ENCODE measurements around the gene CLEC1A. TPM values are rescaled to one million over a fixed set of nuclear protein-coding genes. Genes with fewer than 3 reads are reported as not detected.

CLEC1A gene
- polyA plus RNA-seq, 1 of the 3 experiments (the other 2 are of a cell fraction) = not detected

DNA sequence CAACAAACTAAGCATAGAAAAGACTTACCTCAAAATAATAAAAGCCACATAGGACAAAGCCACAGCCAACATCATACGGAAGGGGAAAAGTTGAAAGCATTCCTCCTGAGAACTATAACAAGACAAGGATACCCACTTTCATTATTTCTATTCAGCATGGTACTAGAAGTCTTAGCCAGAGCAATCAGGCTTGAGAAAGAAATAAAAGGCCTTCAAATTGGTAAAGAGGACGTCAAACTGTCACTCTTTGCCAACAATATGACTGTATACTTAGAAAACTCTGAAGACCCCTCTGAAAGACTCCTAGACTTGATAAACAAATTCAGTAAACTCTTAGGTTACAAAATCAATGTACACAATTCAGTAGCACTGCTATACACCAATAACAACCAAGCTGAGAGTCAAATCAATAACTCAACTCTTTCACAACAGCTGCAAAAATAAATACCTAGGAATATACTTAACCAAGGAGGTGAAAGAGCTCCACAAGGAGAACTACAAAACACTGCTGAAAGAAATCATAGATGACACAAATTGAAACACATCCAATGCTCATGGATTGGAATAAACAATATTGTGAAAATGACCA lies 11.6 kb upstream of the CLEC1A start:
- no peak overlapping the region for H3K9ac ChIP-seq
- H3K79me2 ChIP-seq (ENCODE audit: insufficient read depth) = no peaks in the 10 kb centered on the region
- CTCF ChIA-PET = no interaction called here
- no peaks in the 10 kb centered on the region for H3K4me1 ChIP-seq (ENCODE audit: control insufficient read depth in 1 of 2, insufficient read depth in 2 of 2, low read depth in 1 of 2, low read length in 1 of 2)
- H3K27ac ChIP-seq (ENCODE audit: low read depth in 2 of 2, low read length in 1 of 2) = no peak overlapping the region
- no peak overlapping the region for H2AFZ ChIP-seq (ENCODE audit: low read depth)
- no peaks in the 10 kb centered on the region for H4K20me1 ChIP-seq (ENCODE audit: insufficient read depth)
- no peaks in the 10 kb centered on the region for H3K9me3 ChIP-seq
- no peak overlapping the region for H3K4me3 ChIP-seq (ENCODE audit: low read depth in 2 of 2, low read length in 1 of 2)
- peaks cover 2% of the 10 kb centered on the region; the same call in 1 of the 2 replicates for H3K27me3 ChIP-seq (ENCODE audit: insufficient read depth)
- no peak for DNase-seq
- TF ChIP-seq MXI1 (IDR thresholded peaks at IDR 0.05; ENCODE audit: low read depth, low read length) (no peak), NFIC (IDR thresholded peaks at IDR 0.05; ENCODE audit: borderline replicate concordance) (no peak), GABPA (IDR thresholded peaks at IDR 0.05; ENCODE audit: low read depth) (no peak), TEAD4 (IDR thresholded peaks at IDR 0.05; ENCODE audit: borderline replicate concordance, insufficient read depth) (no peak), FOXJ3 (CRISPR knock-in tag; IDR thresholded peaks at IDR 0.05) (no peak), NRF1 (IDR thresholded peaks at IDR 0.05; ENCODE audit: low read depth, low read length) (no peak), POLR2AphosphoS5 (IDR thresholded peaks at IDR 0.05; ENCODE audit: low read depth, low read length) (no peak), TAF1 (IDR thresholded peaks at IDR 0.05; ENCODE audit: borderline replicate concordance, low read depth, low read length) (no peak), CHD2 (IDR thresholded peaks at IDR 0.05; ENCODE audit: low read length, partially characterized antibody) (no peak)
- TF ChIP-seq, protein P1, sequence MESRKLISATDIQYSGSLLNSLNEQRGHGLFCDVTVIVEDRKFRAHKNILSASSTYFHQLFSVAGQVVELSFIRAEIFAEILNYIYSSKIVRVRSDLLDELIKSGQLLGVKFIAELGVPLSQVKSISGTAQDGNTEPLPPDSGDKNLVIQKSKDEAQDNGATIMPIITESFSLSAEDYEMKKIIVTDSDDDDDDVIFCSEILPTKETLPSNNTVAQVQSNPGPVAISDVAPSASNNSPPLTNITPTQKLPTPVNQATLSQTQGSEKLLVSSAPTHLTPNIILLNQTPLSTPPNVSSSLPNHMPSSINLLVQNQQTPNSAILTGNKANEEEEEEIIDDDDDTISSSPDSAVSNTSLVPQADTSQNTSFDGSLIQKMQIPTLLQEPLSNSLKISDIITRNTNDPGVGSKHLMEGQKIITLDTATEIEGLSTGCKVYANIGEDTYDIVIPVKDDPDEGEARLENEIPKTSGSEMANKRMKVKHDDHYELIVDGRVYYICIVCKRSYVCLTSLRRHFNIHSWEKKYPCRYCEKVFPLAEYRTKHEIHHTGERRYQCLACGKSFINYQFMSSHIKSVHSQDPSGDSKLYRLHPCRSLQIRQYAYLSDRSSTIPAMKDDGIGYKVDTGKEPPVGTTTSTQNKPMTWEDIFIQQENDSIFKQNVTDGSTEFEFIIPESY (IDR thresholded peaks at IDR 0.05; ENCODE audit: borderline replicate concordance, low read depth) = no peak
- TF ChIP-seq, protein P2, sequence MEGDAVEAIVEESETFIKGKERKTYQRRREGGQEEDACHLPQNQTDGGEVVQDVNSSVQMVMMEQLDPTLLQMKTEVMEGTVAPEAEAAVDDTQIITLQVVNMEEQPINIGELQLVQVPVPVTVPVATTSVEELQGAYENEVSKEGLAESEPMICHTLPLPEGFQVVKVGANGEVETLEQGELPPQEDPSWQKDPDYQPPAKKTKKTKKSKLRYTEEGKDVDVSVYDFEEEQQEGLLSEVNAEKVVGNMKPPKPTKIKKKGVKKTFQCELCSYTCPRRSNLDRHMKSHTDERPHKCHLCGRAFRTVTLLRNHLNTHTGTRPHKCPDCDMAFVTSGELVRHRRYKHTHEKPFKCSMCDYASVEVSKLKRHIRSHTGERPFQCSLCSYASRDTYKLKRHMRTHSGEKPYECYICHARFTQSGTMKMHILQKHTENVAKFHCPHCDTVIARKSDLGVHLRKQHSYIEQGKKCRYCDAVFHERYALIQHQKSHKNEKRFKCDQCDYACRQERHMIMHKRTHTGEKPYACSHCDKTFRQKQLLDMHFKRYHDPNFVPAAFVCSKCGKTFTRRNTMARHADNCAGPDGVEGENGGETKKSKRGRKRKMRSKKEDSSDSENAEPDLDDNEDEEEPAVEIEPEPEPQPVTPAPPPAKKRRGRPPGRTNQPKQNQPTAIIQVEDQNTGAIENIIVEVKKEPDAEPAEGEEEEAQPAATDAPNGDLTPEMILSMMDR (IDR thresholded peaks at IDR 0.05) = no peak
- TF ChIP-seq, protein P3, sequence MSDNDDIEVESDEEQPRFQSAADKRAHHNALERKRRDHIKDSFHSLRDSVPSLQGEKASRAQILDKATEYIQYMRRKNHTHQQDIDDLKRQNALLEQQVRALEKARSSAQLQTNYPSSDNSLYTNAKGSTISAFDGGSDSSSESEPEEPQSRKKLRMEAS (IDR thresholded peaks at IDR 0.05; ENCODE audit: low read depth) = no peak
- TF ChIP-seq, protein P4, sequence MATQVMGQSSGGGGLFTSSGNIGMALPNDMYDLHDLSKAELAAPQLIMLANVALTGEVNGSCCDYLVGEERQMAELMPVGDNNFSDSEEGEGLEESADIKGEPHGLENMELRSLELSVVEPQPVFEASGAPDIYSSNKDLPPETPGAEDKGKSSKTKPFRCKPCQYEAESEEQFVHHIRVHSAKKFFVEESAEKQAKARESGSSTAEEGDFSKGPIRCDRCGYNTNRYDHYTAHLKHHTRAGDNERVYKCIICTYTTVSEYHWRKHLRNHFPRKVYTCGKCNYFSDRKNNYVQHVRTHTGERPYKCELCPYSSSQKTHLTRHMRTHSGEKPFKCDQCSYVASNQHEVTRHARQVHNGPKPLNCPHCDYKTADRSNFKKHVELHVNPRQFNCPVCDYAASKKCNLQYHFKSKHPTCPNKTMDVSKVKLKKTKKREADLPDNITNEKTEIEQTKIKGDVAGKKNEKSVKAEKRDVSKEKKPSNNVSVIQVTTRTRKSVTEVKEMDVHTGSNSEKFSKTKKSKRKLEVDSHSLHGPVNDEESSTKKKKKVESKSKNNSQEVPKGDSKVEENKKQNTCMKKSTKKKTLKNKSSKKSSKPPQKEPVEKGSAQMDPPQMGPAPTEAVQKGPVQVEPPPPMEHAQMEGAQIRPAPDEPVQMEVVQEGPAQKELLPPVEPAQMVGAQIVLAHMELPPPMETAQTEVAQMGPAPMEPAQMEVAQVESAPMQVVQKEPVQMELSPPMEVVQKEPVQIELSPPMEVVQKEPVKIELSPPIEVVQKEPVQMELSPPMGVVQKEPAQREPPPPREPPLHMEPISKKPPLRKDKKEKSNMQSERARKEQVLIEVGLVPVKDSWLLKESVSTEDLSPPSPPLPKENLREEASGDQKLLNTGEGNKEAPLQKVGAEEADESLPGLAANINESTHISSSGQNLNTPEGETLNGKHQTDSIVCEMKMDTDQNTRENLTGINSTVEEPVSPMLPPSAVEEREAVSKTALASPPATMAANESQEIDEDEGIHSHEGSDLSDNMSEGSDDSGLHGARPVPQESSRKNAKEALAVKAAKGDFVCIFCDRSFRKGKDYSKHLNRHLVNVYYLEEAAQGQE (IDR thresholded peaks at IDR 0.05; ENCODE audit: low read depth, low read length) = no peak
- TF ChIP-seq, protein P5, sequence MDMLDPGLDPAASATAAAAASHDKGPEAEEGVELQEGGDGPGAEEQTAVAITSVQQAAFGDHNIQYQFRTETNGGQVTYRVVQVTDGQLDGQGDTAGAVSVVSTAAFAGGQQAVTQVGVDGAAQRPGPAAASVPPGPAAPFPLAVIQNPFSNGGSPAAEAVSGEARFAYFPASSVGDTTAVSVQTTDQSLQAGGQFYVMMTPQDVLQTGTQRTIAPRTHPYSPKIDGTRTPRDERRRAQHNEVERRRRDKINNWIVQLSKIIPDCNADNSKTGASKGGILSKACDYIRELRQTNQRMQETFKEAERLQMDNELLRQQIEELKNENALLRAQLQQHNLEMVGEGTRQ (IDR thresholded peaks at IDR 0.05; ENCODE audit: borderline replicate concordance, low read depth, low read length) = no peak
- H3K4me2 ChIP-seq = no peak overlapping the region
- WGBS (ENCODE audit: low lambda C conversion rate) = 31% methylated on average over 2 of the region's 2 CpGs
- no peaks in the 10 kb centered on the region for H3F3A ChIP-seq (replicated peaks; ENCODE audit: insufficient read depth)
- no peaks in the 10 kb centered on the region for H3K36me3 ChIP-seq (replicated peaks in 1 of 2; ENCODE audit: control insufficient read depth in 1 of 2, insufficient read depth in 2 of 2, low read length in 1 of 2)
- H3K9me2 ChIP-seq = no peaks in the 10 kb centered on the region
- POLR2A ChIA-PET = no interaction called here
